GM21528 (cell line): ENCODE results near the gene FGGY.
"Not testable (repeated sequence)": the region's sequence is repeated elsewhere in the genome, so short reads cannot be mapped to it uniquely, and the experiment has no call there.

ENCODE experiments used
- ATAC-seq: cut with Tn5 transposase; IDR thresholded peaks from one replicate; pipeline ENCODE4 v1.9.1; 2021; ENCODE audit warnings: mild to moderate bottlenecking, moderate library complexity; ENCODE audit not compliant: unreplicated experiment, low FRiP score

The FGGY gene

DNA sequence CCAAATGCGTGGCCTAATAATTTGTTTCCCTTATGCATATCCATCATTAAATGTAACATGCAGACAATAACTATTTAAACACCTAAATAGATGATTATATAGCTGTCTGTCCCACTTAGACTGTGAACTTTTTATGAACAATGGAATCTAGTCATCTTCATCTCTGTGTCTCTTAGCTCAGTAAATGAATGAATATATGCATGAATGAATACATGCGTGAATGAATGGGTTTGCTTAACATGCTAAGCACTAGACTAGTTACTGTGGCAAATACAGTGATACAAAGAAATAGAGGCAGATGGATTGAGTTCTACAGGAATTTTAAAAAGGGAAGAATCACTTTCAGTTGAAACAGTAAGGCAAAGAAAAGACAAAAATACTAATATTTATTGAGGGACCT lies 232.0 kb downstream of the FGGY start:
- ATAC-seq = no peak

DNA sequence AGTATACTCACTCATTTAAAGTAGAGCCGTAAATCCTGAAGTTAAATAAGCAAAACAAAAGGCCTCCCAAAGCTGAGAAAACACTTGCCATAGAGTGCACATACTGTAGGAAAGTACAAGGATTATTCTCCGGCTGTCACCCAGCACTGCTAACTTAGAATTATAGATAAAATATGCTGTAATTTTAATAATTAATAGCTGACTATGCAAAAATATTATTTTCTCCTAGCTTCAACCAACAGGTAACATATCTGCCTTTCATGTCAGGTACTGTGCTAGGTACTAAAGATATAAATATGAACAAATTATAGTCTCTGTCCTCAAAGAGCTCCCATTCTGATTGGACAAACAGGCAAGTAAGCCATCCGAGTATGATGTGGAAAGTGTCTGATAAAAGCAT lies 233.2 kb downstream of the FGGY start:
- no peak for ATAC-seq

DNA sequence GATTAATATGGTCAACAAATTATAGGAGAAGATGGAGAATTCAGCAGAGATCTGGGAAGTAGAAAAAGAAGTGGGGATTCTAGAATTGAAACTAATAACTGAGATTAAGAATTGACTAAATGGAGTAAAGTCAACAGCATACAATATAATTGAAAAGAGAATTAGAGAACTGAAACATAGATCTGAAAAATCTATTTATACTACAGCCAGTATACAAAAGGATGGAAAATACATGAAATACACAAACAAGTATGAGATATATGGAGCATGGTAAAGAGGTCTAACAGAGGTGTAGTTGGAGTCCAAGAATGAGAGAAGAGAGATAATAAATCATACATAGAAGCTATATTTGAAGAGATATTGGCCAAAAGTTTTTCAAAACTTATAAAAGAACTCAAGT lies 235.2 kb downstream of the FGGY start:
- no peak for ATAC-seq

DNA sequence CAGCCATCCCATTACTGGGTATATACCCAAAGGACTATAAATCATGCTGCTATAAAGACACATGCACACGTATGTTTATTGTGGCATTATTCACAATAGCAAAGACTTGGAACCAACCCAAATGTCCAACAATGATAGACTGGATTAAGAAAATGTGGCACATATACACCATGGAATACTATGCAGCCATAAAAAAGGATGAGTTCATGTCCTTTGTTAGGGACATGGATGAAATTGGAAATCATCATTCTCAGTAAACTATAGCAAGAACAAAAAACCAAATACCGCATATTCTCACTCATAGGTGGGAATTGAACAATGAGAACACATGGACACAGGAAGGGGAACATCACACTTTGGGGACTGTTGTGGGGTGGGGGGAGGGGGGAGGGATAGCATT lies 241.6 kb downstream of the FGGY start:
- ATAC-seq = not testable (repeated sequence)

DNA sequence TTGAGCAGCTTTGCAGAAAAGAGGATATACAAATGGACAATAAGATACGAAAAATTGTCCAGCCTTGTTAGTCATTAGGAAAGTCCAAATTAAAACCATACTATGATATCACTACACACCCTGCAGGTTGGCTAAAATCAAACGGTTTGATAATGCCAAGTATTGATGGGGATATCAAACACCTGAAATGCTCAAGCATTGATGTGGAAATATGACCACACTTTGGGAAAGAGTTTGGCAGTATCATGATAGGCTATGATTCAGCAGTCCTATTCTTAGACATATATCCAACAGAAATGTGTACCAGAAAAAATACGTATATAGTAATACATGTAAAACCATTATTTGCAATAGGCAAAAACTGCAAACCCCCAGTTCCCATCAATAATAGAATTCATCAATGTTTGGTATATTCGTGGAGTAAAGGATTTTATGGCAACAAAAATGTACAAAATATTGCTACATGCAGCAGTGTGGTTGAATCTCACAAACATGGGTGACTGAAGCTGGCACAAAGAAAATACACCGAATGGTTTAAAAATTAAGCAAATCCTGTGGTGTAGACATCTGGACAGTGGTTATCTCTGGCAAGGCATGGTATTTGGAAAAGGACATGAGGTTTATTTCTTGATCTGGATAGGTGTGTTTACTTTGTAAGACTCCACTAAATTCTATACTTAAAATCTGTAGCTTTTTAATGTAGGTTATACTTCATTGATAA lies 243.2 kb downstream of the FGGY start:
- no peak for ATAC-seq

DNA sequence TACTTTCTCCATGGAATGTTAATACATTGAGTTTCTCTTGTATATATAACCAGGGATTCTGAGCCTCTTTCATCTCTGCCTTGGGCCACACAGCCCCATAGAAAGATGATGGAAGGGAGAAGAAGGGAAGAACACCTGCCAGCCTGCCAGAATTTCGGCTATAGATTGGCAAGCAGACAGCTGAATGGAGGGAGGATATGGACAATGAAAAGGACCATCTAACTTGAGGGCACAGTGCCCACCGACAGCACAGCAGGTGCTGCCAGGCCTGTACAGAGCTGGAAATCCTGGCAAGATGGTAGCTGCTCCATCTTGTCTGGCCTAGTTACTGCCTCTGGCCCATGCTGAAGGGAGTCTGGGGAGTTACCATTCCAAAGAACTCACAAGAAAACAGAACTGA lies 244.3 kb downstream of the FGGY start:
- ATAC-seq = no peak

DNA sequence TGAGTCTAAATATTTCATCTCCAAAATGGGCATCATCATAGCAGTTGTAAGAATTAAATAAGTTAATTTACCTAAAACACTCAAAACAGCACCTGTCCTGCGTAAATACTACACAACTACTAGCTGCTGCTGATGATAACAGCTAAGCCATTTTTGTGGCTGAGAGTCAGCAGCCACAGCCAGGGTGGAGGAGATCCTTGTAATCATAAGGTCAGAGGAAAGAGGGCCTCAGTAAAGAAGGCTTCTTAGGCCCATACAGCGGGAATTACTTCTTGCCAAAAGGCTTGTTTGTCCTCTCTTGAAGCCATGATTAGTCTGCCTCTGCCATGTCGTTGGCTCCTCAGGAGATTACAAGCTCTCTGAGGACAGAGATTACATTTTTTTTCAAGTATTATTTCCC lies 245.0 kb downstream of the FGGY start:
- no peak for ATAC-seq

DNA sequence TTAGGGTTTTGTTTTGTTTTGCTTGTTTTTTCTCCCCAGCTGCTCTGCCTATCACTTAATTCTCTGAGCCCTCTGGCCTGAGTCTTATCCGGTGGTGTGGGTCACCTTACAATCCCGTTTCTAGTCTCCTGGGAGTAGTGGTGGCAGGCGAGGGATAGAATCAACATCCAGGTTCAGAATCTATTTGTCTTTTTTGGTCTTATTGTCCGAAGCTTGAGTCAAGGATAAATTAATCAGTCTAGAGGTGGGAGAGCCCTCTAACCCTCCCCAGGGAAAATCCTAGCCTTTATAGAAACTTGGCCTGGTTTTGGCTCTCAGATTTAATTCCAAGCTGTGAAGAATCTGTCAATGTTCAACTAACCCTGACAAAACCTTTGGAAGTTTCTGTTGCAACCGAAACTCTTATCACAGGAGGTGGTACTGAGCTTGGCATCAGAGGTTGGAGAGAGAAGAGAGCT lies 246.3 kb downstream of the FGGY start:
- ATAC-seq = no peak

DNA sequence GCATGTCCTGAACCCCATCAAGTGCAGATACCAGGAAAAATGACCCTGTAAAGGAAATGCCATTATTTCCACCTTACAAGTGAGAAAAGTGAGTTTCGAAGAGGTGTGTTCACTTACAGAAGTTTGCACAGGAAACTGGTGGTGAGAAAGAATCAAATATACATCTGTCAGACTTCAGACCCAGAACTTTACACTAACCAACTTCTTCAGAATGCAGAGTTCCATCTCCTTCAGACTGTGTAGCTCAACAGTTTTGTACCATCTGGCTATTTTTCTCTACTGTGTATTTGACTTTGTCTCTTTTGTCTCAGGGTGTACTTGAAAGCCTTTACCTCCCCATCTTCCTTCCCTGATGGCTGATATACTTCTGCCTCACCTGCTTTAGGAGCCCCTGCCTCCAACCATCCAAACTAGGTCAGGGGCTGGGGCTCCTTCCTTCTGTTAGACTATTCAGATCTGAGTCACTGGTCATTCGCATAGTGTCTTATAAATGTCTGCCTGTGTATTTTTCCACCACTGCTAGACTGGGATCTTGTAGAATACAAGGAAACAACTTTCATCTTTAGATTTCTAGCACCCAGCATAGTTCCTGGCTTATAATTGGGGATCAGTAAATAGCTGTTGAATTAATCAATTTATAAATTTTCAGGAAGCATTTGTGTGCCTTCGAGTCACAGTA lies 247.9 kb downstream of the FGGY start:
- no peak for ATAC-seq

DNA sequence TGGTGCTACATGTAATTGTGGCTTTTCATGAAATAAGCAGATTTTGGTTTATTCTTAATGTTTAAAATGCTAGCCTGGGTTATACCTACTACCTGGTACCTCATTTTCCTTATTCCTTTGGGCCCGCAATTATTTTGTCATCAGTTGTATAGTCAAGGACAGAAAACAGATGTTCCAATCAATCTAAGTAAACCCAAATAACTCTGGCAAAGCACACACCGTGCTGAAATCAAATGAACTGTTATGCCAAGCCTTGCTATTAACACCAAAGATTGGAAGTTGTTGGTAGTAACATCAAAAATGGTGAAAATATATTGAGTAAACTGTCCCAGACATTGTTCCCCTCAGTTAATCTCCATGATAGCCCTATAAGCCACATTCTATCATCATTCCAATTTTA lies 248.9 kb downstream of the FGGY start:
- ATAC-seq = no peak

DNA sequence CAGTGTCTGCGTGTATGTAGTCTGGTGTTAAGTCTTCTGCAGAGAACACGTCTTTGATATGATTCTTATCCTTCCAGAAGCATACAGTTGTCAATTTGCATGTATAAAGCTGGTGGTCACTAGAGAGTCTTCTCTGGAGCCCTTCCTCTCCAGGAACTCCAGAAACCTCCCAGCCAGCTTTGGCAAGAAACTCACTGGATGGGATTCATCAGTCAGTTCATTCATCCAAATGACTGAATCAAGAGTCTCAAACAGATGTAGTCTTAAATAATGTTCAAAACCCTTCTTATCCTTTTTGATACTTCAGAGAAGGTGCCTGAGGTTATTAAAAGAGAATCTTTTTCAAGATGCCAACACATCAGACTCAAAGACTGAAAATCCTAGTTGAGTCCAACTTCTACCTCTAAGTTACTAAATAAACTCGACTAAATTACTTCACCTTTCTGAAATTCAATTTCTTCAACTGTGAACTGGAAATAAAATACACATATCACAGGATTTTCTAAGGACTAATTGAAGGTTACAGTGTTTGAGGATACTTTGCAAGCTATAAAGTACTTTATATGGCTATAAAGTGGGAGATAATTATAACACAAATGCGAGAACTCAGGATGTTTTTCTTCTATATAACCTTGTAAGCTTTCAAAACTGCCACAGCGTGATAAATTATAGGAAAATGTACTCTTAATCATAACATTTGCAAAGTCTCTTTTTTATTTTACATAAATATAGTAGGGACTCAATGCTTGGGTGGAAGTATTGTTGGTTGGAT lies 252.4 kb downstream of the FGGY start:
- ATAC-seq = no peak

DNA sequence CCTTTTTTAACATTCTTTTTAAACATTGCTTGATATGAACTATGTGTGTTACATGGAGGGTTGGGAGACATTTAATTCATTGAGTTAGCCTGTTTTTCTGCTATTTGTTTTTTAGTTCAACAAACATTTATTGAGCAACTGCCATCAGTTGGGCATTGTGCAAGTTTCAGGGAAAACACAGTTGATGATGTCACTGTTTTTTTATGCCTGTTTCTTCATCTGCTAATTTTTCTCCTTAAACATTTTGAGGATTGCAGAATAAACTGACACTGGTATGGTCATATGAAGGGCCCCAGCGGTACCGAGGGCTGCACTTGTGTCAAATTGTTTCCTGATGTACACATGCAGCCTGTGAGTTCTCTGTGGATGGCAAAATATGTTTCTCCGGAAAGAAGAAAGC lies 253.0 kb downstream of the FGGY start:
- ATAC-seq = no peak

DNA sequence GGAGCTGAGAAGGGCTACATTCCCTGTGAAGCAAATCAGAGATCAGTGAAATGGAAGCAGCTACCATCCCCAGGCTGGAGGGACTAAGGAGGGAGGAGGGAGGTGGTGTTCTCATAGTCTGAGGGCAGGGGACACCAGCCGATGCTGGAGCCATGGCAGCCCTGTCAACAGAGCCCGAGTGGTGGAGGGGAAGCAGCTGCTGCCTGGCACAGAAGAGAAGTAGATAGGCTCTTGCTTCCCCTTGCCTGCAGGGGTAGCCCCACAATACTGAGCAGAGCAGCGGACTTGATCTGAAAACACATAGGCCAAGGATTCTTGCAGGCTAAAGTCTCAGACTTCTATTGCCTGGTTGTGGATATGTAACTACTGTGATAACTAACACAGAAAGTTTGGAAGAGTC lies 255.1 kb downstream of the FGGY start:
- ATAC-seq = no peak

DNA sequence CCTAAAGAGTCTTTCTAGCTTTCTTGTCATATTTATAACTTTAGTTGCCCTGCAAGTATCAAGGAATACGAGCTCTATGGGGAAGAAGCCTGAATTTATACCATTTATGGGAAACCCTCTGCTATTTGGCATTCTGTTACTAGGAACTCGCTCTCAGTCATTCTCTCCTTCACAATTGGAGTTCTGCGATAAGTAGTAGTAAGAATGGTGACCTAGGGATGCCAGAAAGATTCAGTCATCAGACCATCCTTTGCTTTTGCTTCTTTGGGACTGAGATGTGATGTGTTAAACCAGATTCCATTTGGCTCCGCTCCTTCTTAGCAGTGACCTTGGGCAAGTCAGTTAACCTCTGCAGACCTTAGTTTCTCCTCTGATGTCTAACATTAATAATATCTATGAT lies 256.5 kb downstream of the FGGY start:
- ATAC-seq = no peak

DNA sequence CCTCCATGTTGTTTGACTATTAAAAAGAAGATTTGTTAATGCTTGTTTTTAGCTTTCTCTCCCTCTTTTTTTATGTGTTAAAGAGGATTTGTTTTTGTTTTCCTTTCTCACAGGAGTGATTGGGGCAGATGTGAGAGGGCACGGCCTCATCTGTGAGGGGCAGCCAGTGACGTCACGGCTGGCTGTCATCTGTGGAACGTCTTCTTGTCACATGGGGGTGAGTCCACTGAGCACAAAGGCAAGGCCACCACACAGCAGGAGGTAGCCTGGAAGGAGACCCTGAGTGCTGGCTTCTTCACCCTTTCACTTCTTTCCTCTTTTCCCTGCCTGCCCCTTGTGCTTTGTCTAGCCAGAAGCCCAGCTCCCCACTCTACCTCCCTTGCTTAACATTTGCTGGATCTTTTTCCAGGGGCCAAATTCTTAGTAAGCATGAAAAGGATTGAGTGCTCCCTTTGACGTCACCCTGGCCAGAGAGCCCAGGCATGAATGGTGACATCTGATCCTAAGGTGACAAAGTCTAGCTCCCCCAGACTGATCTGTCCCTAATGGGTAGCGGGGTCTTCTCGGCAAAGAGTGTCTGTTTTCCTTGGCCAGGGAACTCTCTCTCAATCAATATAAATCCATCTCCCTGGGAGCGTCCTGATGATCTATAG lies 257.2 kb downstream of the FGGY start:
- ATAC-seq = no peak

DNA sequence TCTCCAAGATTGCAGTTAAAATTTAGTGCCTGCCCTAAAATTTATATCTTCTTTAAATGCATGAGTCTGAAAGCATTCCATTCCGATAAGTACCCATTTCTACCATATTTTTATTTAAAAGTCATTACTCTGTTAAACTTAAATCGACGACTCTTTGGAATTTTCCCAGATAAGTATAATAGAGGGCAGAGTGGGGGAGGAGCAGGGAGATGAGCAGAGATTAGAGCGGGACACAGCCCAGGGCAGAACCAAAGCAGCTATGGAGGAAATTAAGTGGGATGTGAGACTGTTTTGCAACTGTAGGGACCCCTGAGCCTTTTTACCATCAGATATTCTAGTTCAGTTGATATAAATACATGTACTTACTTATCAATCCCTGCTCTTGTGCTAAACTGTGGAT lies 257.9 kb downstream of the FGGY start:
- no peak for ATAC-seq

DNA sequence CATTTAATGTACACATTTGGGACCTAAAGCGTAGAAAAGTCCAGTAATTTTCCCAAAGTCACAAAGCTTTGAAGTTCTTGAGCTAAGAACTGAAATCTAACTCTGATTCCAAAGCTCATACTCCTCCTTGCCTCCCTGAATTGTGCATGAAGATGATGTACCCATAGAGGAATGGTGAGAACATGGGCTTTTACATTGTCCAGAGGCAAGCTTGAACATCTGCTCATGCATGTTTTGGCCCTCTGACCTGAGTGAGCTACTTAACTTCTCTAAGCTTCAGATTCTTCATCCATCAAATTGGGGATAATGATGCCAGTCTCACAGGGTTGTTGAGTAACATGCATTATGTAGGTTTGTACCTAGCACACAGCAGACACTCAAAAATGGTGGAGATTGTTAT lies 259.5 kb downstream of the FGGY start:
- ATAC-seq = no peak

DNA sequence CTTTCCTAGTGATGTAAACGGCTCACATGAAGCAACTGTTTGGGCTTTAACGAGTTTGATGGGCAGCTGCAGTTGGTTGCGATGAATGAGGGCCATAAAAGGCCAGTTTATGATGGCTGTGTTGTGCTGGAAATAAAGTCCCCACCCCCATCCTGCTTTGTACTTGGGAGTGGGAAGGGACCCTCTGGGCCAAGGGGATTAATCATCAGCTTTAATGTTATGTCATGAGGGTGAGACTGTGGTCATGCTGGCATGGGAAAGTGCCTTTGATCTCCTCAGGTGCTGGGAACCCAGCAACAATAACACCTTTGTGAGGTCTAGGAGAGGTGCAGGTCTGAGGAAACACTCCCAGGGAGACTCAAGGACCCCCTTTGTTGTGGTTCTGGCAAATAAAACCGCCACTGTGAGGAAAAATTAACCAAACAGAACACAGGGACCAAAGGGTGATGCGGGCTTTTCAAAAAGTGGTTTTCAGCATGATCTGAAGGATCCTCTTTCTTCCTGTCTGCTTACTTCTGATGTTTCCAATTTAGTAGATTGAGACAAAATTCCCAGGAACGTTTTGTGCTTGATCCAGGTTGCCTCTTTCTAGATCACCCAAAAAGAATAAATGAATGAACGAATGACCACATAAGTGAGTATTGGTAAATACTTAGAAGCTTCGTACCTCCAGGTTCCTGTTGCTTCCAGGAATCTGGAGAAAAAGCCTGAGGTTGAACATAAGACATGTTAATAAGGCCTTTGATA lies 260.1 kb downstream of the FGGY start:
- no peak for ATAC-seq

DNA sequence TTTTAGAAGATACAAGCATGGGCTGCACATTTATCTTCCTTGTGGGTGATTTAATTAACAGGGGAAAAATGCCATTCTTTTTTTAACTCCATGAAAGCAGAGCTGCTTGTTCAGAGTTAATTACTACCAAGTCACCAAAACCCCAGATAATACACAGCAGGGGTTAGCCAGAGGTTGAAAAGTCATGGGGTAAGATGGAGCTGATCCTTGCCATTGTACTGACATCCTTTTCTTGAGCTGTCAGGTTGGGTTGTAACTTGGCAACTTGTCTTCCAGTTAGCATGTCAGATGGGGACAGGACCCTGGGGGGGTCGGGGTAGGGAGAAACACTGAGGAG lies 260.6 kb downstream of the FGGY start:
- ATAC-seq = no peak

DNA sequence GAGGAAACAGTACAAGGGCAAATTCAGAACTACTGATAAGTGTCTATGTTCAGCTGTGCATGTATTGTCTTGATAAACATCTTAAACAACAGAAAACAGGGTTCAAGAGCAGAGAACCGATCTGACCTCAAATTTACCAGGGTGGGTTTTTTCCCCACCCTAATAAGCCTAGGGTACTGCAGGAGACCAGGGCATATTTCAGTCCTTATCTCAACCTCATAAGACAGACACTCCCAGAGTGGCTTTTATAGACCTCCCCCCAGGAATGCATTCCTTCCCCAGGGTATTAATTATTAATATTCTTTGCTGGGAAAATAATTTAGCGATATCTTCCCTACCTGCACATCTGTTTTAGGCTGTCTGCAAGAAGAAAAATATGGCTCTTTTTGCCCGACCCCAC lies 261.7 kb downstream of the FGGY start:
- not testable (repeated sequence) for ATAC-seq
